Glomerular endothelial cell (primary cell): ENCODE results near the gene JMJD6. TPM values are rescaled to one million over a fixed set of nuclear protein-coding genes. Genes with fewer than 3 reads are reported as not detected.
"Not testable (repeated sequence)": the region's sequence is repeated elsewhere in the genome, so short reads cannot be mapped to it uniquely, and the experiment has no call there.

Experiments used
- DNase-seq: peaks from one replicate; pipeline ENCODE4 v3.0.0-alpha.2; 2011; ENCODE audit warnings: low read depth, low spot score; ENCODE audit errors: extremely low read depth
- total RNA-seq: library from RNA; depleted of rRNA; stranded (reverse); fragments of >200 nt; gene quantifications from 2 replicates; pipeline ENCODE4 v1.2.3, GENCODE V29; 2015

JMJD6 gene
- total RNA-seq, 1 donor from 2014 or later = 27.2 TPM

GRCh38 chr17:76718516-76718915 is 7.9 kb downstream of the JMJD6 start:
- DNase-seq = no peak

DNA sequence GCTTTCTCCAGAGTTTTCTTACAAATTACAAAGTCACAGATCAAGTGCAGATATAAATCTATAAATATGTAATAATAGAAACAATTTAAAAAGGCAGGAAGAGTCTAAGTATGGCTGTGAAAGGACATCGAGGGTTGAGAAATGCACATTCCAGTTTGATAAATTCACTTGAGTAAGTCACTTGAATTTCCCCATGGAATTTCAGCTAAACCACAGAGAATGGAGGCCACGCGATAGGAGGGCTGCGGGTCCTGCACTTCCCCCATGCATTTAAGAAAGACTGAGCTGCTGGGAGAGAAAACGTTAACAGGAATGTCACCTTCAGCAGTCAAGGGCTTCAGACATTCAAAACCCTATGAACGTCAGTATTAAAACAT is 9.6 kb downstream of the JMJD6 start:
- DNase-seq = no peak

- no peak for DNase-seq
Measured at GRCh38 chr17:76716146-76716838, 10.1 kb downstream of the JMJD6 start.

DNA sequence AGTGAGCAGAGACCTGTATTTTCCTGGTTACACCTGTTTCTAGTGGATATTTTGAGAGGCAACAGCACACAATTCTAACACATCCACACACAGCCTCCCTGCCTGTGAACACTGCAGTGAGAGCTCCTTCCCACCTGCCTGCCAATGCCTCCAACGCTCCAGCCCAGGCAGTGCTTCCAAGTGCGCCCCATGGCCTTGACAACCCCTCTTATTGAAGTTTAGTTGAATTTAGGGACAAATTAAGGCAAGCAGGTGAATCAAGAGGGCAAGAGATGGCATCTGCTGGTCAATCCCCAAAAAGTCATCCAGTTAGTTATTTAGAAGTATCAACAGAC is 10.9 kb downstream of the JMJD6 start:
- no peak for DNase-seq

- DNase-seq = no peak
Measured at GRCh38 chr17:76714822-76715495, 11.4 kb downstream of the JMJD6 start.

- DNase-seq = no peak
Measured at GRCh38 chr17:76714336-76714735, 12.1 kb downstream of the JMJD6 start.

DNA sequence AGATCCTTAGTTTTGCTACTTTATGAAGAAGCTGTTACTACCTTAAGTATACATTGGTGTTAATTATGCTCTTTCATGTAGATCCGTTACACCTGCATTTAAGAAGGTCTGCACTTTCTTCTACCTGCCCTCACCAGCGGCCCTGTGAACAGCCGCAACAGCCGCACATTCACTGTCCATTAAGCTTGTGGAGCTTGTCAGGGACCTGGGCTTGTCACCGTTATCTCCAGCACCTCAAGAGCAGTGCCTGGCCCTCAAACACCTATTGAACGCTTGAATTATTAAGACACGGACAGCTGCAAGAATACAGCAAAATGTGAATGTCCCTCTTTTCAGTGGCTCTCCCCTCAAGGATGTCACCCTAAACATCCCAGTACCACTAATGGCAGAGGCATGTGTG is 12.6 kb downstream of the JMJD6 start:
- no peak for DNase-seq

GRCh38 chr17:76712321-76712720 is 14.1 kb downstream of the JMJD6 start:
- not testable (repeated sequence) for DNase-seq

GRCh38 chr17:76710863-76711611 is 15.4 kb downstream of the JMJD6 start, which contains the start of gene MXRA7:
Gene MXRA7, minus strand, starts transcription at chr17:76710965. Its CDS starts 19 bp downstream, at chr17:76710946.
- no peak for DNase-seq

DNA sequence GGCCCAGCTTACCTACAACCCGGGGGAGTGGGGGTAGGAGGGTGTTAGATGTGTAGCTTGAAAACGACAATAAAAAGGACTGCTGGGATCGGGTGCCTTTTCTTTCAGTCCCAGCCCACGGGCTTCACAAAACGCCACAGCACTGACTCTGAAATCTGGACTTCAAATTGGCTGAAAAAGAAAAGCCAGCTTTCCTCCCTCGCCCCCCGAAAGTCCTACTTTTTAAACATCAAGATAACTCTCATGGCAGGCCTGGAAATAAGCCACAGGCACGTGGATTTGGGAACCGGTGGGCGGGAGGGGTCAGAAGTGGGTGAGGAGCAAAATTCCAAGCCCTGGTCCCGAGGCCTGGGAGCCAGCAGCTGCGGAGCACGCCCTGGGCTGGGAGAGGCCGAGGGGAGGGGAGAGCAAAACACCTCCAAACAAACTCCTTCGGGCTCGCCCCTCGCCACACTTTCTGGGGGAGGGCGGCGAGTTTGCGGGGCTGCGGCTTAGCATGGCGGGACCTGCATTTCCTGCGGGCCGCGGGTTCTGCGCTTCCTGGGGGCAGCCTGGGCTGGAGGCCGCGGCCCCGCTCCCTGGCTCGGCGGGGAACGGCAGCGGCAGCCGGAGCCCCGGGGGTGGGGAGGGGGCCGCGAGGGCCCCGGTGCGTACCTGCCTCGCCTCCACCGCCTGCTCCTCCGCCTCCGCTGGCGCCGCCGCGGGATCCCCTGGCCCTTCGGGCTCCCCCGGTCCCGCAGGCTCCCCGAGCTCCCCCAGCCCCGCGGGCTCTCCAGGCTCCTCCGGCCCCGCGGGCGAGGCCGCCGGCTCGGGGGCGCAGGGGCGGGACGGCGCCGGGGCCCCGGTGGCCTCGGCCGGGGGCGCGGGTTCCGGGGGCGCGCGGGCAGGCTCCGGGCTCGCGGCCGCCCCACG is 16.2 kb downstream of the JMJD6 start:
- not testable (repeated sequence) for DNase-seq

DNA sequence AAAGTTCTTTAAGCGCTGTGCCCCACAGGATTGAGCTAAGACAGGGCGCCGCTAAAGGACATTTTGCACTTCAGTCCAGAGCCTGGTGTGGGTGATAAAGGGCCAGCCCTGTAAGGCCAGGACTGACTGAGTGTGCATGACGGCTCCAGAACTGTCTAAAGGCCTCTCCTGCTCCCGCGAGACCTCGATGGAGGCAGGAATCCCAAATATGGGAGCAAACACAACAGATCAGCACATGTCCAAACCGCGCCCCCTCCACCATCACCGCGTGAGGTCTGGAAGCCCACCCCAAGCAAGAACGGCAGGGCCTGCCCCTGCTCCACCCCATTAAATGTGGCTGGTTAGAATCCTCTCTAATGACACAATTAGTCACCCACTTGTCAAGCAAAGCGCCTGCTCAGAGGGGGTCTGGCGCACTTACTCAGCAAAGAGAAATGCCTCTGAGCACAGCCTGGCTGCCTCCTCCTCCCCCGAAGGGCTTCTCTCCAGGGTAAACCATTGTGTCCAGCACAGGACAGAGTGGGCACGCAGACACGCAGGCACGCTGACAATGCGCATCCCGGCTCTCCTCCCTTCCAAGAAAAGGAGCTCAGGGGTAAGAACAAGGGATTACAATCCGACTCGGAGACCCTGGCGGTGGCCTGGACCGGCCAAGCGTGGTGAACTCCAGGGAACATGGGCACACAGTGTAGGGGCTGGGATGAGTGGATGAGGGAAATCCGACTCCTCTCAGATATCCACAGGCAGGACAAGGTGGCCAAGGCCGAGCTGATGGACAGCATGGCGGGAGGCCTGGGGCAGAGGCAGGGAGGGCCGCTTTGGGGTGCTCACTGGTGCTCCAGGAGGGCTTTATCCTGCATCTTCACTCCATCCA is 17.1 kb downstream of the JMJD6 start:
- DNase-seq = no peak

- no peak for DNase-seq
Measured at GRCh38 chr17:76707985-76708807, 18.2 kb downstream of the JMJD6 start.

GRCh38 chr17:76706817-76707216 is 19.6 kb downstream of the JMJD6 start:
- DNase-seq = no peak

GRCh38 chr17:76704805-76705204 is 21.6 kb downstream of the JMJD6 start:
- DNase-seq = no peak

DNA sequence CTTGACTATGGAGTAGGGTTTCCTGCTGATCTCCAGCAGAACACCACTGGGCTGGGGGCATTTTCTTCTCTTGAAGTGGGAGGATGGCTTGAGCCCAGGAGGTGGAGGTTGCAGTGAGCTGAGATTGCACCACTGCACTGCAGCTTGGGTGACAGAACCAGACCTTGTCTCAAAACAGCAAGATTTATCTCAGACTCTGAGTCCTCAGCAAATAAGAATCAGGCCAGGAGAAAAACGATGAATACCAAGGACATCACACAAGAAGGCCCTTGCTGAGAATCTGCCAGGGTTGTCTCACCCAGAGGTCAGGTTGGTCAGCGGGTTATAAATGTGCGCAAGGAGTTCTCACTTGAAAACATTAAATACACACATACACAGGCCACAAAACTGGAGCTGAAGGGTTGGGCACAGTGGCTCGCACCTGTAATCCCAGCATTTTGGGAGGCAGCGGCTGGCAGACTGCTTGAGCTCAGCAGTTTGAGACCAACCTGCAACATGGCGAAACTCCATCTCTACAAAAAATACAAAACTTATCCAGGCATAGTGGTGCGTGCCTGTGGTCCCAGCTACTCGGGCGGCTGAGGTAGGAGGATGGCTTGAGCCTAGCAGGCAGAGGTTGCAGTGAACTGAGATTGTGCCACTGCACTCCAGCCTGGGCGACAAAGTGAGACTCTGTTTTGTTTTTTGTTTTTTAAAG is 23.3 kb downstream of the JMJD6 start:
- DNase-seq = no peak

GRCh38 chr17:76702076-76702475 is 24.3 kb downstream of the JMJD6 start:
- no peak for DNase-seq

- no peak for DNase-seq
Measured at GRCh38 chr17:76701471-76701967, 24.9 kb downstream of the JMJD6 start.
